HG03025 (cell line): ENCODE data around the gene POU4F3.

Experiments
- ATAC-seq: cut with Tn5 transposase; IDR thresholded peaks from one replicate; pipeline ENCODE4 v1.9.1; 2021; ENCODE audit warnings: mild to moderate bottlenecking, moderate library complexity; ENCODE audit not compliant: unreplicated experiment, low FRiP score

Gene POU4F3

GRCh38 chr5:146339715-146340259 is 1.1 kb downstream of the POU4F3 start:
- ATAC-seq, result no peak

- no peak for ATAC-seq
Observed at GRCh38 chr5:146340260-146341081, 1.8 kb downstream of the POU4F3 start.

- no peak for ATAC-seq
Observed at GRCh38 chr5:146341854-146342253, 3.2 kb downstream of the POU4F3 start.

GRCh38 chr5:146342519-146342881 is 3.9 kb downstream of the POU4F3 start:
- ATAC-seq, result no peak

- no peak for ATAC-seq
Observed at GRCh38 chr5:146342882-146343865, 4.5 kb downstream of the POU4F3 start.

GRCh38 chr5:146344155-146345118 is 5.8 kb downstream of the POU4F3 start:
- no peak for ATAC-seq

- ATAC-seq, result no peak
Observed at GRCh38 chr5:146345240-146345577, 6.6 kb downstream of the POU4F3 start.

- no peak for ATAC-seq
Observed at GRCh38 chr5:146345578-146346366, 7.1 kb downstream of the POU4F3 start.

- no peak for ATAC-seq
Observed at GRCh38 chr5:146357126-146357525, 18.5 kb downstream of the POU4F3 start.

GRCh38 chr5:146359836-146360235 is 21.2 kb downstream of the POU4F3 start:
- ATAC-seq, result no peak

GRCh38 chr5:146363161-146363874 is 24.7 kb downstream of the POU4F3 start:
- ATAC-seq, result no peak

- ATAC-seq, result no peak
Observed at GRCh38 chr5:146365618-146366017, 27.0 kb downstream of the POU4F3 start.

GRCh38 chr5:146366904-146367303 is 28.3 kb downstream of the POU4F3 start:
- no peak for ATAC-seq

GRCh38 chr5:146368137-146368536 is 29.5 kb downstream of the POU4F3 start:
- ATAC-seq, result no peak

GRCh38 chr5:146369691-146370090 is 31.1 kb downstream of the POU4F3 start:
- no peak for ATAC-seq

- no peak for ATAC-seq
Observed at GRCh38 chr5:146376821-146377220, 38.2 kb downstream of the POU4F3 start.

GRCh38 chr5:146378986-146379385 is 40.3 kb downstream of the POU4F3 start:
- no peak for ATAC-seq

GRCh38 chr5:146380714-146381113 is 42.1 kb downstream of the POU4F3 start:
- ATAC-seq, result no peak

GRCh38 chr5:146388386-146388785 is 49.7 kb downstream of the POU4F3 start:
- ATAC-seq, result no peak
